EH (cell line): ENCODE measurements around the gene MTFR1L.

Experiments used
- DNase-seq: peaks from one replicate; pipeline ENCODE4 v3.0.0-alpha.2; 2015; ENCODE audit warnings: low read depth

MTFR1L gene

GRCh38 chr1:25790472-25790871, 29.3 kb upstream of the MTFR1L start:
- DNase-seq: no peak

GRCh38 chr1:25792115-25792514, 27.6 kb upstream of the MTFR1L start:
- DNase-seq: no peak

GRCh38 chr1:25793585-25794170, 26.1 kb upstream of the MTFR1L start:
- DNase-seq: peak; percentile 18

- peak; percentile 68 for DNase-seq
Observed at GRCh38 chr1:25794325-25794724, 25.4 kb upstream of the MTFR1L start.

- DNase-seq: peak; percentile 90
Observed at GRCh38 chr1:25795211-25795610, 24.5 kb upstream of the MTFR1L start.

- no peak for DNase-seq
Observed at GRCh38 chr1:25795946-25796810, 23.6 kb upstream of the MTFR1L start.

- DNase-seq: peak; percentile 78
Observed at GRCh38 chr1:25796811-25797458, 22.8 kb upstream of the MTFR1L start.

- DNase-seq: peak; percentile 38
Observed at GRCh38 chr1:25797939-25798338, 21.8 kb upstream of the MTFR1L start.

GRCh38 chr1:25798666-25799351, 20.9 kb upstream of the MTFR1L start:
- DNase-seq: no peak

GRCh38 chr1:25799352-25799934, 20.3 kb upstream of the MTFR1L start:
- DNase-seq: no peak

GRCh38 chr1:25799935-25800702, 19.6 kb upstream of the MTFR1L start, which contains the start of gene SELENON:
Gene SELENON, plus strand, starts transcription at chr1:25800193. Its CDS starts 38 bp downstream, at chr1:25800231.
- DNase-seq: peak; percentile 67

GRCh38 chr1:25800703-25801377, 18.9 kb upstream of the MTFR1L start:
- peak; percentile 32 for DNase-seq

GRCh38 chr1:25802915-25803314, 16.8 kb upstream of the MTFR1L start:
- no peak for DNase-seq

- no peak for DNase-seq
Observed at GRCh38 chr1:25803368-25803767, 16.4 kb upstream of the MTFR1L start.

- DNase-seq: no peak
Observed at GRCh38 chr1:25804244-25804963, 15.3 kb upstream of the MTFR1L start.

- DNase-seq: no peak
Observed at GRCh38 chr1:25804964-25805862, 14.5 kb upstream of the MTFR1L start.

- peak; percentile 49 for DNase-seq
Observed at GRCh38 chr1:25805863-25806225, 13.9 kb upstream of the MTFR1L start.

- peak; percentile 46 for DNase-seq
Observed at GRCh38 chr1:25806418-25806817, 13.3 kb upstream of the MTFR1L start.
